Prostate gland (tissue), 2 donors: ENCODE data around the gene MAP7D1. TPM values are rescaled to one million over a fixed set of nuclear protein-coding genes. Genes with fewer than 3 reads are reported as not detected.

ENCODE experiments used
- DNase-seq: peaks from one replicate; pipeline ENCODE4 v3.0.0-alpha.2; 2019; ENCODE audit warnings: low spot score
- H3K27ac ChIP-seq, 2 donors: fragments of 200-600 bp; sonication (generic); 2 replicates each; pipeline ENCODE4 v1.5.1; 2017 to 2019
- H3K27me3 ChIP-seq: fragments of 200-600 bp; sonication (generic); replicated peaks from 2 replicates; pipeline ENCODE4 v1.5.1; 2019; ENCODE audit not compliant: insufficient read depth
- H3K36me3 ChIP-seq, 2 donors: fragments of 200-600 bp; sonication (generic); 1 replicate in 1 of 2; 2 replicates in 1 of 2; pipeline versions ENCODE4 v1.5.1 to v1.8.1; 2017 to 2019
- H3K4me1 ChIP-seq: fragments of 200-600 bp; sonication (generic); replicated peaks from 2 replicates; pipeline ENCODE4 v1.5.1; 2019
- H3K4me3 ChIP-seq, 2 donors: fragments of 200-600 bp; sonication (generic); 2 replicates each; pipeline ENCODE4 v1.5.1; 2017 to 2019
- H3K9me3 ChIP-seq: fragments of 200-600 bp; sonication (generic); 2 replicates; pipeline ENCODE4 v1.5.1; 2017
- CTCF ChIP-seq, 4 experiments: fragments of 200-600 bp in 2 of 4; fragments of 450-650 bp in 2 of 4; sonication (generic) in 2 of 4; IDR thresholded peaks; 1 replicate in 3 of 4; 2 replicates in 1 of 4; pipeline ENCODE4 v1.5.1; 2016 to 2019; ENCODE audit warnings: antibody characterized with exemption in 4 of 4, mild to moderate bottlenecking in 2 of 4, moderate library complexity in 2 of 4
- POLR2A ChIP-seq: fragments of 450-650 bp; IDR thresholded peaks from one replicate; pipeline ENCODE4 v1.6.1; 2016; ENCODE audit warnings: antibody characterized with exemption, mild to moderate bottlenecking
- POLR2AphosphoS5 ChIP-seq: sonication (generic); formaldehyde crosslinking; IDR thresholded peaks from one replicate; pipeline ENCODE4 v1.6.1; 2017; ENCODE audit warnings: antibody characterized with exemption
- WGBS: methylation state at CpG from one replicate; pipeline ENCODE4 v1.1.5; 2018; 5-methylcytosine and 5-hydroxymethylcytosine counted together
- intact Hi-C: fragments of 100-400 bp; cut with DNase I; formaldehyde crosslinking; loops from one replicate; pipeline ENCODE4 v1.14.2; 2022
- total RNA-seq, 2 donors: library from RNA; depleted of rRNA; stranded (reverse); fragments of >200 nt; gene quantifications; one replicate each; pipeline ENCODE4 v1.1.0, GENCODE V29; 2016

Gene MAP7D1
- total RNA-seq, 2 donors from 2014 or later: 97.3 to 132 TPM

GRCh38 chr1:36203554-36204346 lies 47.8 kb downstream of the MAP7D1 start:
- Histone ChIP-seq H3K36me3 (no peaks in the 10 kb centered on the region), H3K9me3 (no peaks in the 10 kb centered on the region), H3K27me3 (no peaks in the 10 kb centered on the region), H3K4me3 (no peak overlapping the region), H3K27ac (peak overlapping the region; percentile 72 to 82), H3K4me1 (peaks cover 12% of the 10 kb centered on the region)
- TF ChIP-seq CTCF (IDR thresholded peaks at IDR 0.05) (no peak), POLR2A (no peak), POLR2AphosphoS5 (no peak)
- intact Hi-C loops: no loop called here
- 36% methylated on average over 10 of the region's 10 CpGs for WGBS
- no peak for DNase-seq

GRCh38 chr1:36204347-36204909 lies 48.5 kb downstream of the MAP7D1 start:
- peak overlapping the region; percentile 72 to 82 for H3K27ac ChIP-seq
- H3K36me3 ChIP-seq: no peaks in the 10 kb centered on the region
- WGBS: 59% methylated on average over 6 of the region's 6 CpGs
- peaks cover 12% of the 10 kb centered on the region for H3K4me1 ChIP-seq
- H3K9me3 ChIP-seq: no peaks in the 10 kb centered on the region
- intact Hi-C loops: no loop called here
- no peaks in the 10 kb centered on the region for H3K27me3 ChIP-seq
- no peak for TF ChIP-seq POLR2A
- TF ChIP-seq POLR2AphosphoS5: no peak
- no peak for TF ChIP-seq CTCF (IDR thresholded peaks at IDR 0.05)
- DNase-seq: peak; percentile 59
- H3K4me3 ChIP-seq: no peak overlapping the region

GRCh38 chr1:36206323-36206858 lies 50.4 kb downstream of the MAP7D1 start:
- DNase-seq: no peak
- no peaks in the 10 kb centered on the region for H3K36me3 ChIP-seq
- WGBS: 72% methylated on average over 3 of the region's 3 CpGs
- no peaks in the 10 kb centered on the region for H3K9me3 ChIP-seq
- no peak for TF ChIP-seq POLR2AphosphoS5
- TF ChIP-seq CTCF (IDR thresholded peaks at IDR 0.05): no peak
- TF ChIP-seq POLR2A: no peak
- no peaks in the 10 kb centered on the region for H3K27me3 ChIP-seq
- H3K4me1 ChIP-seq: peaks cover 10% of the 10 kb centered on the region
- H3K27ac ChIP-seq: peak overlapping the region; percentile 78 to 82
- intact Hi-C loops: no loop called here
- no peak overlapping the region for H3K4me3 ChIP-seq

GRCh38 chr1:36207339-36207738 lies 51.4 kb downstream of the MAP7D1 start:
- H3K36me3 ChIP-seq: no peaks in the 10 kb centered on the region
- H3K27ac ChIP-seq: peak overlapping the region; percentile 78 to 82
- peak; percentile 88 for DNase-seq
- intact Hi-C loops: no loop called here
- TF ChIP-seq POLR2AphosphoS5 (peak; percentile 81), CTCF (IDR thresholded peaks at IDR 0.05) (no peak)
- peaks cover 10% of the 10 kb centered on the region for H3K4me1 ChIP-seq
- no peaks in the 10 kb centered on the region for H3K27me3 ChIP-seq
- peak overlapping the region in 1 of 2 donors; percentile 22 for H3K4me3 ChIP-seq
- 19% methylated on average over 6 of the region's 6 CpGs for WGBS
- H3K9me3 ChIP-seq: no peaks in the 10 kb centered on the region
